GM12892 (cell line): ENCODE measurements around the gene NFATC2.

ENCODE experiments used
- DNase-seq: peaks from one replicate; pipeline ENCODE4 v3.0.0; 2011; ENCODE audit not compliant: insufficient read length
- FAIRE-seq: peaks from 2 replicates; lab custom pipeline; 2011; peaks lifted over from hg19 to GRCh38; lab: Jason Lieb, UNC
- POLR2A ChIP-seq: IDR thresholded peaks from 2 replicates; pipeline ENCODE4 v1.6.1; 2011; ENCODE audit warnings: low read depth, low read length, control low read depth
- POLR2AphosphoS5 ChIP-seq: IDR thresholded peaks from 2 replicates; pipeline ENCODE4 v1.6.1; 2011; ENCODE audit warnings: low read depth, low read length, control low read depth
- TAF1 ChIP-seq: IDR thresholded peaks from 2 replicates; pipeline ENCODE4 v1.6.1; 2011; ENCODE audit warnings: low read depth, mild to moderate bottlenecking, control low read depth, low read length, borderline replicate concordance

The NFATC2 gene

DNA sequence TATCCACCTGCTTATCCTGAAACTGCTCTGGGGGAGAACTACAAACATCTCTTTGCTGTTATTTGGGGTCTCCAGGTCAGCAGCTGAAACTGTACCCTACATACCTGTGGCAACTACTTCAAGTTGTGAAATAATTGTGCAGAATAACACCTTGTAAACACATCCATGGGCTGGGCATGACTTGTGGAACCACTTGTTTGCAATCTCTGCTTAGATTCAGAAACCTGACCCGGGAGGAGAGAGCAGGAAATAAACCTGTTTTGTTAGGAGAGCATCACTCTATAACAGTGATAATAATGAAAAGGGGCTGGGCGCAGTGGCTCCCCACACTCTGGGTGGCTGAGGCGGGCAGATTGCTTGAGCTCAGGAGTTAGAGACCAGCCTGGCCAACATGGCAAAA is 183.1 kb downstream of the NFATC2 start:
- DNase-seq (no peak), FAIRE-seq (no peak)
- TF ChIP-seq TAF1 (no peak), POLR2AphosphoS5 (no peak), POLR2A (no peak)

DNA sequence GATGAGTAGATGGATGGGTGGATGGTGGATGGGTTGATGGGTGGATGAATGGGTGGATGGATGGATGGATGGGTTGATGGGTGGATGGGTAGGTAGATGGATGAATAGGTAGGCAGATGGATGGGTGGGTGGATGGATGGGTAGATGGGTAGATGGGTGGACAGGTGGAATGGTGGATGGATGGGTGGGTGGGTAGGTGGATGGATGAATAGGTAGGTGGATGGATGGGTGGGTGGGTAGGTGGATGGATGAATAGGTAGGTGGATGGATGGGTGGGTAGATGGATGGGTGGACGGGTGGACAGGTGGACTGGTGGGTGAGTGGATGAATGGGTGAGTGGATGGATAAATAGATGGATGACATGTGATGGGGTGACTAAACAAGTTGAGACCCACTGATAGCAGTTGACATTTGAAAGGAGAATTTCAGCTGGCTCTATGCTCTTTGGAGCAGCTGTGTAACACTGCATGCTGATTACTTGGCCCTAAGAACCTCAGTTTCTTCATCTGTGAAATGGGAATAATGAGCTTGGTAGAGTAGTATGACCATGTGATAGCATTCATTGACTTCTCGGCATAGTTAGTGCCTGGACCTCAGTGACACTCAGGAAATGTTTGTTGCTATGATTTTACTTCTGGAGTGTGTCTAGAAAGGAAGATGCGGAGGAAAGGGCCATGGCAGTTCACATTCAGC is 184.3 kb downstream of the NFATC2 start:
- TF ChIP-seq POLR2A, result no peak
- TF ChIP-seq TAF1, result no peak
- no peak for TF ChIP-seq POLR2AphosphoS5
- no peak for FAIRE-seq
- DNase-seq, result no peak

DNA sequence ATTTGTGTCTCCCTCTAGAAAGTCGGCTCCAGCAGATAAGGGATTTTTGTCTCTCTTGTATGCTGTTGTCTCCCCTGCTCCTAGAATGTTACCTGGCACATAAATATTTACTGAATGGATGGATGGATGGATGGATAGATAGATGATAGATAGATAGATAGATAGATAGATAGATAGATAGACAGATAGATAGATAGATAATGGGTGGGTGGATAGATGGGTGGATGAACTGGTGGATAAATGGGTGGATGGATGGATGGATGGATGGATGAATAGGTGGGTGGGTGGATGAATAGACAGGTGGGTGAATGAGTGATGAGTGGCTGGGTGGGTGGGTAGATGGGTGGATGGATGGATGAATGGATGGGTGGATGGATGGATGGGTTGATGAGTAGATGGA is 185.0 kb downstream of the NFATC2 start:
- no peak for TF ChIP-seq POLR2AphosphoS5
- no peak for TF ChIP-seq POLR2A
- no peak for TF ChIP-seq TAF1
- FAIRE-seq (no peak), DNase-seq (no peak)

DNA sequence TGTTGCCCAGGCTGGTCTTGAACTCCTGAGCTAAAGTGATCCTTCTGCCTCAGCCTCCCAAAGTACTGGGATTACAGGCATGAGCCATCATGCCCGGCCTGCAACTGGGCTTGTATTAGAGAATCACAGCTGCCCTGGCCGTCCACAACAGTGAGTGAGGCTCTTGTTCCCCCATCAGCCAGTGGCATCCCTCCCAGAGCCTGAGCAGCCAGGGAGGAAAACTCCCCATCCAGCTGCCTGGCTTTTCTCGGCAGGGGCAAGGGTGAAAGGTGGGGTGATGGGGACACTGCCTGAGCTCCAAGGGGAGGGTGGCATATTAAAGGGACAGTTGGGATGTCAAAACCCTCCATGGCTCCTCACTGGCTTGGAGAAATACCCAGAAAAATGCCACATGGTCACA is 185.6 kb downstream of the NFATC2 start:
- DNase-seq (no peak), FAIRE-seq (no peak)
- TF ChIP-seq POLR2AphosphoS5 (no peak), TAF1 (no peak), POLR2A (no peak)

DNA sequence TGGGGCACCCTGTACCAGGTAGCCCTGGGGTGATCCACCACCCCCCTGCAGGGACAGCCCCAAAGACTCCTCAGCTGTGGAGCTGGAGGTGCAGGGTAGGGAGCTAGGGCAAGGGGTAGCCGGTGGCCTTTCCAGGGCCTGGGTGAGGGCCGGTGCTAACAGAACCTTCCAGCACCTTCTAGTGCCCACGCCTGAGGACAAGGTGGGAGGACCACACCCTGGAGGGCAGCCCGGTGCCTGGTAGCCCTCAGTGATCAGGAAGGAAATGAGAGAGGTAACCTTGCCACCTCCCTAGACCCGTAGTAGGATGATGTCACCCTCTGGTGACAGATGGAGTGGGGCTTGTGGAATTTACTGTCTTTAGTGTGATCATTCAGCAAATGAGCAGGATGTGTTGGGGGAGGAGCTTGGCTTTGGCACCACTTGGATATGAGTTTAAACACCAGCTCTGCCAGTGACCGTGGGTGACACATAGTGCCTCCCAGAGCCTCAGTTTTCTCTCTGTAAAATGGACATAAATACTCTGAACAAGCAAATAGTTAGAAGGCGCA is 187.7 kb downstream of the NFATC2 start:
- TF ChIP-seq POLR2AphosphoS5, result no peak
- no peak for TF ChIP-seq TAF1
- TF ChIP-seq POLR2A, result no peak
- DNase-seq, result no peak
- no peak for FAIRE-seq

GRCh38 chr20:51354191-51354768 is 188.2 kb downstream of the NFATC2 start:
- FAIRE-seq (no peak), DNase-seq (no peak)
- TF ChIP-seq POLR2A, result no peak
- no peak for TF ChIP-seq POLR2AphosphoS5
- TF ChIP-seq TAF1, result no peak

DNA sequence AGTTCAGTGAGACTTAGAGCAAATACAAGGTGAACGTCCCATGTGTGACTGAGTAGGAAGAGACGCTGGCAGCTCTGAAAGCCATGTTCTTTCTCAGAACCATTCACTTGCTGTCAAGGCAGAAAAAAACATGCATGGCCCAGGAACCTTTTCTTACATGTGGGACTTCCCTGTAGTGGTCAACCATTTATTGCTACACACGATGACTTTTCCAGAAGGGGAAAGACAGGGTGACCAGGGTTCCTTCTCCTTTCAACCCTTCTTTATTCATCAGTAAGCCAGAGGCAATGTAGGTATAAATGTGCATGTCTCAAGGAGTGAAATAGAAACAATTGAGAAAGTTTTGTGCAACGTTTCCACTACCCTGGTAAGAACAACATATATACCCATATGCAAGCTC is 189.0 kb downstream of the NFATC2 start:
- no peak for TF ChIP-seq POLR2A
- FAIRE-seq, result no peak
- no peak for DNase-seq

GRCh38 chr20:51352791-51353190 is 189.7 kb downstream of the NFATC2 start:
- no peak for FAIRE-seq
- TF ChIP-seq POLR2AphosphoS5 (no peak), TAF1 (no peak), POLR2A (no peak)
- no peak for DNase-seq

DNA sequence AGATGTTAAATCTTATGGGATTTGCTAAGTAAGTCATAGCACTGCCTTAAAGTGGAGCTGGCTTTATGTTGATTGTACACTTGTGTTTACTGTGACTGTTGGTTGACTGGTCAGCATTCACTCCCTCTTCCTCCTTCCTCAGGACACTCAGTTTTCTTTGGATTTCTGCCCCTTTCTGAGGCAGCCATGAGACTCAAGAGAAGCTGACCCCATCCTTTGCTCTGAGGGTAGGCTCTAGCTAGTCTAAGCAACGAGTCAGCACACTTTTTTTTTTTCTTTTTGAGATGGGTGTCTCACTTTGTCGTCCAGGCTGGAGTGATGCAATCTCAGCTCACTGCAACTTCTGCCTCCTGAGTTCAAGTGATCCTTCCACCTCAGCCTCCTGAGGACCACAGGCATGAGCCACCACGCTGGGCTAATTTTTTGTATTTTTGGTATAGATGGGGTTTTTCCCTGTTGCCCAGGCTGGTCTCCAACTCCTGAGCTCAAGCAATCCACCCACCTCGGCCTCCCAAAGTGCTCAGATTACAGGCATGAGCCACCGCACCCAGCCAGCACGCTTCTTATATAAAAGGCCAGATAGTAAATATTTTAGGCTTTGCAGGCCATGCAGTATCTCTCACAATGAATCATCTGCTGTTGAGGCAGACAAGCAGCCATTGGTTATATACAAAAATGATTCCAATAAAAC is 191.4 kb downstream of the NFATC2 start:
- FAIRE-seq (no peak), DNase-seq (no peak)
- TF ChIP-seq TAF1 (no peak), POLR2A (no peak), POLR2AphosphoS5 (no peak)

- FAIRE-seq, result no peak
- DNase-seq, result no peak
- TF ChIP-seq POLR2AphosphoS5, result no peak
- TF ChIP-seq POLR2A, result no peak
- no peak for TF ChIP-seq TAF1
Observed at GRCh38 chr20:51348876-51349275, 193.6 kb downstream of the NFATC2 start.

DNA sequence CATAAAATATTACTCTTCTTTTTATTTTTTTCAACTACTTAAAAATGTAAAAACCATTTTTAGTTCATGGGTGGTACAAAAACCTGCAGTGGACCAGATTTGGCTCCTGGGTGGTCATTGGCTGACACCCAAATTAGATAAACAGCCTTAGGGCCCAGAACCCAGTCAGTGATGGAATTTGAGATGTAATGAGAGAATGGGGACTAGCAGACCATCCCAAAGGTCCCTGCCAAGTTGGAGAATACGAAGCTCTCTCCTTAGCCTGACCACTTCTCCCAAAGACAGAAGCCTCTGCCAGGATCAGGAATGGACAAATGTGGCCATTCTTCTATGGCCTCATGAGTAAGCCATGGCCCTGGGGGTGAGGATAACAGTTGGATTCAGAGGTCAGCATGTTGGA is 194.7 kb downstream of the NFATC2 start:
- DNase-seq (no peak), FAIRE-seq (no peak)
- TF ChIP-seq POLR2A (no peak), POLR2AphosphoS5 (no peak), TAF1 (no peak)

GRCh38 chr20:51346686-51347485 is 195.6 kb downstream of the NFATC2 start:
- TF ChIP-seq POLR2A (no peak), TAF1 (no peak), POLR2AphosphoS5 (no peak)
- FAIRE-seq (no peak), DNase-seq (no peak)
